Vagina (tissue), 2 donors: ENCODE results near the gene ERICH6B.

Source experiments
- CTCF ChIP-seq, 3 experiments: fragments of 450-650 bp in 2 of 3; fragments of 200-600 bp in 1 of 3; sonication (generic) in 1 of 3; IDR thresholded peaks; one replicate each; pipeline ENCODE4 v1.5.1; 2017 to 2019; ENCODE audit warnings: antibody characterized with exemption in 3 of 3, mild to moderate bottlenecking in 2 of 3, moderate library complexity in 2 of 3
- POLR2A ChIP-seq, 2 donors: fragments of 450-650 bp; IDR thresholded peaks; one replicate each; pipeline ENCODE4 v1.6.1; 2017; ENCODE audit warnings: antibody characterized with exemption in 2 of 2, mild to moderate bottlenecking in 2 of 2, moderate library complexity in 2 of 2
- POLR2AphosphoS5 ChIP-seq, 2 donors: sonication (generic); formaldehyde crosslinking; IDR thresholded peaks; one replicate each; pipeline ENCODE4 v1.9.0; 2017; ENCODE audit warnings: antibody characterized with exemption in 2 of 2, mild to moderate bottlenecking in 2 of 2, low read depth in 1 of 2; ENCODE audit not compliant: insufficient read depth in 1 of 2

DNA sequence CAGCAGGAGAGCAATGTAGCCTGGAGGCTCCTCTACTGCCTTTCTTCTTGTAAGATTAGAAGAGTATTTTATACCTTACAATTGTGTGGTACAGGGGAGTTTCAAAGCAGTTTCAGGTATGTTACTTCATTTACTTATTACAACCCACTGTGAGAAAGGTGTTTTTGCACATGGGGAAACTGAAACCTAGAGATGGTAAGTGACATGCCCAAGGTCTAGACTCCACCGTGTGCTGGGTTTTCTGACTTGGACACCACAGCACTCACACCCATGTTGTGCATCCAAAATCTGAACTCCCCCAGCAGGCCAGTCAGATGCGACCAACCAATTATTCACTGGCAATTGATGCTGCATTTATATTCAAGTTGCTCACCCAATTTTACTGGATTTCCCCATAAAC lies 22.8 kb downstream of the ERICH6B start:
- TF ChIP-seq CTCF (IDR thresholded peaks at IDR 0.05) (no peak), POLR2A (IDR thresholded peaks at IDR 0.05) (no peak), POLR2AphosphoS5 (IDR thresholded peaks at IDR 0.05; ENCODE audit: insufficient read depth in 1 of 2, low read depth in 1 of 2) (no peak)
